Motor neuron (in vitro differentiated cells): ENCODE measurements around the gene ZNF571. TPM values are rescaled to one million over a fixed set of nuclear protein-coding genes. Genes with fewer than 3 reads are reported as not detected.

Experiments
- ATAC-seq, 8 experiments: fragments of 200-7000 bp; cut with Tn5 transposase; replicated peaks in 6 of 8; 2 replicates each; pipeline ENCODE4 v1.8.0; 2021; ENCODE audit warnings: mild to moderate bottlenecking in 8 of 8, moderate library complexity in 8 of 8
- H3K27ac ChIP-seq, 2 donors: fragments of 250-450 bp; sonication (Bioruptor Pico); 2 replicates each; pipeline ENCODE4 v1.9.0; 2021; ENCODE audit warnings: antibody characterized with exemption in 2 of 2, mild to moderate bottlenecking in 2 of 2, moderate library complexity in 1 of 2
- H3K4me1 ChIP-seq, 2 donors: fragments of 250-450 bp; sonication (Bioruptor Pico); replicated peaks in 1 of 2; 2 replicates each; pipeline ENCODE4 v1.6.1; 2021; ENCODE audit warnings: antibody characterized with exemption in 2 of 2, mild to moderate bottlenecking in 2 of 2, moderate library complexity in 1 of 2
- H3K4me3 ChIP-seq, 5 donors: fragments of 250-450 bp; sonication (Bioruptor Pico); 2 replicates each; pipeline ENCODE4 v1.9.0; 2021; ENCODE audit warnings: antibody characterized with exemption in 5 of 5, mild to moderate bottlenecking in 5 of 5, moderate library complexity in 4 of 5
- WGBS, 10 experiments: fragments of 450-650 bp; shearing (Covaris generic); methylation state at CpG; one replicate each; pipeline ENCODE4 v1.0.0; 2022; 5-methylcytosine and 5-hydroxymethylcytosine counted together
- in situ Hi-C, 9 experiments: fragments of 400-800 bp; cut with MboI; loops; one replicate each; pipeline ENCODE4 v1.15.0; 2021; ENCODE audit warnings: low sequenced_read_pairs in 9 of 9, low pct_unique_long_range_greater_than_20kb in 2 of 9; ENCODE audit not compliant: unreplicated experiment in 9 of 9
- total RNA-seq, 8 experiments: library from RNA; unstranded; fragments of 300-600 nt; gene quantifications; 2 replicates each; pipeline versions ENCODE4 v1.2.3 to v1.2.4, GENCODE V29; 2022

Gene ZNF571
- 10 to 100 TPM in 1 of 8 experiments, 1 to 10 TPM in 7; 1.4 to 10.2 (median 6.2) TPM for total RNA-seq

DNA sequence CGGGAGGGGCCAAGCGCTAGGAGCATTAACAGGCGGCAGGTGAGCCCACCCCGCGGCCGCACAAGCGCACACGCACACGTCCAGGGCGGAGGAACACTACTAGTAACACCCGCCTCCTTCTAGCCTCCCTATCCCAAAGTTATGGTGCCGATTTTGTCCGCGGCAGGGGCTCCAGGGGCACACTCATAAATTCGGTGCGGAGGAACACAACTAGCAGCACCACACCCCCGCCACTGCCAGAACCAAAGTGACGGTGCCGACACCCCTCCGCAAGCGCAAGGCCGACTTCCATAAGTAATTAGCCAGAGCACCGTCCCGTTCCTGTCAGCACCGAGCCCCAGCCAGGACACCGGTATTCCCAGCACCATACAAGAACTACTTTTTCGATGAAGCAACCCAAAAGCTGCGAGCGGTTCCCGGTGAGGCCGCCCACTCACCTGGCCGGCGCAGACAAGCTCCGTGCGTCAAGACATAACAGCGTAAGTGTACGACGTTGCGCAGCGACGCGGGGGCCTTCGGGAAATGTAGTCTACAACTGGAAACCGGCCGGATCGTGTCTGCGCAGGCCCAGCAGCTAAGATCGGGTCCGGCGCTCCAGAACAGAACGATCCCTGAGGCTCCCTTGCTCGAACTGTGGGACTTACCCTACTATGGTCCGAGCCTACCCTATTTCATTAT lies at the start of gene ZNF571, which contains the start of gene ZNF540:
Gene ZNF571 (minus strand): TSS at position 489 of the 678 bp plus-strand sequence. CDS start 8,116 bp downstream, outside the sequence.
Gene ZNF540 (plus strand): TSS at position 573 of the 678 bp plus-strand sequence. CDS start 3,572 bp downstream, outside the sequence.
- ATAC-seq = peak; percentile 94 to 98 (median 95)
- 0 to 10% (median 2%) methylated on average over 3 to 43 of the region's 53 CpGs; no CpG with 5 or more reads in 2 of the 10 experiments for WGBS, 10 experiments
- in situ Hi-C loops = no loop called here
- H3K4me3 ChIP-seq = peak within 1 kb of the TSS; percentile 63 to 95 (median 73)
- H3K4me1 ChIP-seq = no peaks in the 10 kb centered on the region
- H3K27ac ChIP-seq = peak within 1 kb of the TSS; percentile 82 to 87

DNA sequence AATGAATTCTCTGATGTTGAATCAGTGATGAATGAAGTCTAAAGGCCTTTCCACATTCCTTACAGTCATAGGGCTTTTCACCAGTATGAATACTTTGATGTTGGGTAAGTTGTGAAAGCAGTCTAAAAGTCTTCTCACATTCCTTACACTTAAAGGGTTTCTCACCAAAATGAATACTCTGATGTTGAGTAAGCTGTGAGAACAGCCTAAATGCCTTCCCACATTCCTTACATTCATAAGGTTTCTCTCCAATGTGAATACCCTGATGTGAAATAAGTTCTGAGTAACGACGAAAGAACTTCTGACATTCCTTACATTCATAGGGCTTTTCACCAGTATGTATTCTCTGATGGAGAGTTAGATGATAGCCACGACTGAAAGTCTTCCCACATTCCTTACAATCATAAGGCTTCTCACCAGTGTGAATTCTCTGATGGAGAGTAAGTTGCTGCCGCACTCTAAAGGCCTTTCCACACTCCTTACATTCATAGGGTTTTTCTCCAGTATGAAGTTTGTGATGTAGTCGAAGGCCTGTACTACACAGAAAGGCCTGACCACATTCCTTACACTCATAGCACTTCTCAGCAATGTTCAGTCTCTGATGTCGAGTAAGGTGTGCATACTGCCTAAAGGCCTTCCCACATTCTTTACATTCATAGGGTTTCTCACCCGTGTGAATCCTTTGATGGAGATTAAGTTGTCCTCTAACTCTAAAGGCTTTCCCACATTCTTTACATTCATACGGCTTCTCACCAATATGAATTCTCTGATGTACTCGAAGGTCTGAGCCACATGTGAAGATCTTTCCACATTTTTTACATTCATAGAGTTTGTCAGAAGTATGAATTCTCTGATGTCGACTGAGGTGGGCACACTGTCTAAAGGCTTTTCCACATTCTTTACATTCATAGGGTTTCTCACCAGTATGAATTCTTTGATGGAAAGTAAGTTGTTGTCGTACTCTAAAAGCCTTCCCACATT lies 40.8 kb upstream of the ZNF571 start:
- Histone ChIP-seq H3K4me1 (no peaks in the 10 kb centered on the region), H3K27ac (no peak overlapping the region), H3K4me3 (no peak overlapping the region)
- in situ Hi-C loops = no loop called here
- 75 to 100% (median 96%) methylated on average over 1 to 10 of the region's 11 CpGs for WGBS, 10 experiments
- ATAC-seq = no peak

DNA sequence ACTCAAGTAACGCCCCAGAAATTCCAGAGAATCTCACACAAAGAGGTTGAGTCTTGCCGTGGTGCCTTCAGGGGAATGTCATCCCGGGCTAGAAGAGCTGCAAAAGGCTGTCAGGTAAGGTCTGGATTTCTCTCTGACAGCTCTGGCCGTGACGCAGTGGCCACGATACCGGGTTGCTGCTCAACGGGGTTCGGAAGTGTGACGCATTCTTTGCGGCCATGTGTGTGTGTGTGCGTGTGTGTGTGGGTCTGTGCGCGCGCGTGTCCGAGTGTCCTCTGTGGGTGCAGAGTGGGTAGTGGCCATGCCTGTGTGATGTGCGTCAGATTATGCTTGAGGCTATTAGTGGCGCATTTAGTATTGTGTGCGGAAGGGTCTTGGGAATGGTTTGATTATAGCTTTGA lies 390 bp upstream of the ZNF571 start:
- H3K27ac ChIP-seq = peak overlapping the region; percentile 82 to 87
- ATAC-seq = peak; percentile 60 to 83 (median 77)

GRCh38 chr19:37593996-37594303 lies 642 bp downstream of the ZNF571 start:
- no peaks in the 10 kb centered on the region for H3K4me1 ChIP-seq
- in situ Hi-C loops = no loop called here
- ATAC-seq = no peak
- peak overlapping the region; percentile 63 to 95 (median 73) for H3K4me3 ChIP-seq
- H3K27ac ChIP-seq = peak overlapping the region in 1 of 2 donors; percentile 23
- WGBS, 10 experiments = 3 to 53% (median 28%) methylated on average over 2 to 6 of the region's 9 CpGs; no CpG with 5 or more reads in 1 of the 10 experiments

More for the DNA sequence above, 390 bp upstream of the ZNF571 start:
- H3K4me1 ChIP-seq = no peaks in the 10 kb centered on the region
- in situ Hi-C loops = no loop called here
- H3K4me3 ChIP-seq = peak overlapping the region; percentile 63 to 95 (median 73)
- WGBS, 10 experiments = 0 to 4% (median 3%) methylated on average over 2 to 17 of the region's 20 CpGs; no CpG with 5 or more reads in 4 of the 10 experiments

GRCh38 chr19:37583340-37583739 lies 11.3 kb downstream of the ZNF571 start:
- Histone ChIP-seq H3K4me1 (no peaks in the 10 kb centered on the region), H3K27ac (no peak overlapping the region), H3K4me3 (no peak overlapping the region)
- in situ Hi-C loops = no loop called here
- ATAC-seq = no peak
- 0 to 100% (median 82%) methylated on average over 1 to 2 of the region's 2 CpGs; no CpG with 5 or more reads in 2 of the 10 experiments for WGBS, 10 experiments

GRCh38 chr19:37572203-37572602 lies 22.4 kb downstream of the ZNF571 start:
- ATAC-seq = no peak
- Histone ChIP-seq H3K27ac (no peak overlapping the region), H3K4me1 (no peaks in the 10 kb centered on the region), H3K4me3 (no peak overlapping the region)
- in situ Hi-C loops = no loop called here

DNA sequence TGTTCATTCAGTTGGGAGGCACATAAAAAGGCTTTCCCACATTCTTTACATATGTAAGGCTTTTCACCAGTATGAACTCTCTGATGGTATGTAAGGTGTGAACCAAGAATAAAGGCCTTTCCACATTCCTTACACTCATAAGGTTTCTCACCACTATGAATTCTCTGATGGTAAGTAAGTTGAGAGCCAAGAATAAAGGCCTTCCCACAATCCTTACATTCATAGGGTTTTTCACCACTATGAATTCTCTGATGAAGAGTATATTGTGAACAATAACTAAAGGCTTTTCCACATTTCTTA lies 29.3 kb downstream of the ZNF571 start:
- Histone ChIP-seq H3K27ac (no peak overlapping the region), H3K4me3 (no peak overlapping the region), H3K4me1 (no peaks in the 10 kb centered on the region)
- in situ Hi-C loops = no loop called here
- no peak for ATAC-seq

- ATAC-seq = no peak
- H3K4me1 ChIP-seq = no peaks in the 10 kb centered on the region
- in situ Hi-C loops = no loop called here
- WGBS, 10 experiments = 43 to 100% (median 80%) methylated on average over 2 to 6 of the region's 7 CpGs
- H3K27ac ChIP-seq = no peak overlapping the region
- H3K4me3 ChIP-seq = no peak overlapping the region
These were observed 29.8 kb downstream of the ZNF571 start for GRCh38 chr19:37564624-37565369.

- H3K4me1 ChIP-seq = no peaks in the 10 kb centered on the region
These were observed 31.1 kb downstream of the ZNF571 start for GRCh38 chr19:37563518-37563917.

DNA sequence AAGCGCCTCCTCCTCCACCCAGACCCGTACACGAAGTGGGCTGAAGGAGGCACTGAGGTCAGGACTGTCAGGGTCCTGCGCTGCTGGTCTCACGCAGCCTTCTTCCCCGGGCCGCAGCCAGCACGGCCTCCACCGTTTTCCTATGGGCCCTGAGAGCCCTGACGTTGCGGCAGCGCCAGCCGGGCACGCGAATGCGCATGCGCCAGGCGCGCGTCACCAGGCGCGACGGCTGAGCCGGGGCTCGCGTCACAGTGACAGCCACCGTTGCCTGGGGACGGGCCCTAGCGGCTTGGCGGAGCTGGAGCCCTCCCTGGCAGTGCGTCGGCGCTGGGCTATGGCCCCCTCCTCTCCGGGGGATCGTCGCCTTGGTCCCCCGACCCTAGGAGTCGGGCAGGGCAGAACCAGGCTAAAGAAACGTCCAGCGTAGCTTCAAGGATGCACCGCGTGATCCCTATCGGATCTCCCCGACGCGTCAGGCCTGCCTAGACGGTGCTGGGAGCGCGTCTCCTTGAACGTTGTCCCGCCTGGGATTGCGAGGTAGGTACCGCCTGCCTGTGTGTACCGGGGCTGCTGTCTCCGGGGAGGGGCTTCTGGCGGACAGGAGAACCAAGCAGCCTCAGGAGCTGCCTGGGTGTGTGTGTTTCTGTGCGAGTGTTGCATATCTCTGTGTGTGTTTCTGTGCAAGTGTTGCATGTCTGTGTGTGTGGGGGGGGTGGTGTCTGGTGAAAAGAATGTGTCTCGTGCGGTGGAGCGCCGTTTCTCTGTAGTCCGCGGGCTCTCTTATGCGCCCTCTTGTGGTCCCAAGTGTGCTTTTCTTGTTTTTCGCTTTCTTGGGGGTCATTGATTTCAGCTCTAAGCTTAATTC lies 43.2 kb downstream of the ZNF571 start:
- H3K4me1 ChIP-seq = no peaks in the 10 kb centered on the region
- 0 to 98% (median 84%) methylated on average over 1 to 38 of the region's 65 CpGs; no CpG with 5 or more reads in 2 of the 10 experiments for WGBS, 10 experiments
- in situ Hi-C loops = no loop called here
- peak in 3 of 8 experiments; percentile 34 to 95 (median 89) for ATAC-seq
- no peak overlapping the region for H3K4me3 ChIP-seq
- no peak overlapping the region for H3K27ac ChIP-seq

More at GRCh38 chr19:37563518-37563917, 31.1 kb downstream of the ZNF571 start:
- H3K27ac ChIP-seq = no peak overlapping the region
- no peak overlapping the region for H3K4me3 ChIP-seq
- in situ Hi-C loops = no loop called here
- WGBS, 10 experiments = 61 to 100% (median 90%) methylated on average over 1 to 3 of the region's 3 CpGs; no CpG with 5 or more reads in 2 of the 10 experiments
- ATAC-seq = no peak

DNA sequence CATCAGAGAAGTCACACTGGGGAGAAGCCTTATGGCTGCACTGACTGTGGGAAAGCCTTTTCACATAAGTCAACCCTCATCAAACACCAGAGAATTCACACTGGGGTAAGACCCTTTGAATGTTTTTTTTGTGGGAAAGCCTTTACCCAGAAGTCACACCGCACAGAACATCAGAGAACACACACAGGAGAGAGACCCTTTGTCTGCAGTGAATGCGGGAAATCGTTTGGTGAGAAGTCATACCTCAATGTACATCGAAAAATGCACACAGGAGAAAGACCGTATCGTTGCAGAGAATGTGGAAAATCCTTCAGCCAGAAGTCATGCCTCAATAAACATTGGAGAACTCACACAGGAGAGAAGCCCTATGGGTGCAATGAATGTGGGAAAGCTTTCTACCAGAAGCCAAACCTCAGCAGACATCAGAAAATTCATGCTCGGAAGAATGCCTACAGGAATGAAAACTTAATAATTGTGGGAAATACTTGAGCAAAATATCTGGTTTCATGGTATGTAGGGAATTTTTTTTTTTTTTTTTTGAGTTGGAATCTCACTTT lies 57.1 kb downstream of the ZNF571 start:
- ATAC-seq = no peak
- in situ Hi-C loops = no loop called here
- no peak overlapping the region for H3K4me3 ChIP-seq
- no peak overlapping the region for H3K27ac ChIP-seq
- 66 to 100% (median 98%) methylated on average over 1 to 7 of the region's 7 CpGs; no CpG with 5 or more reads in 2 of the 10 experiments for WGBS, 10 experiments
- H3K4me1 ChIP-seq = no peaks in the 10 kb centered on the region

GRCh38 chr19:37519890-37520289 lies 74.7 kb downstream of the ZNF571 start:
- Histone ChIP-seq H3K4me3 (no peak overlapping the region), H3K27ac (no peak overlapping the region), H3K4me1 (no peaks in the 10 kb centered on the region)
- no peak for ATAC-seq
- WGBS, 10 experiments = 83 to 100% methylated on average over 1 of the region's 2 CpGs; no CpG with 5 or more reads in 8 of the 10 experiments
- in situ Hi-C loops = no loop called here
